Activated CD4-positive, alpha-beta T cell treated with anti-CD3 and anti-CD28 coated beads, Interleukin-2, amount 50 U/mL, for 1 hour (primary cell): ENCODE measurements around the gene LSM4.
A peak's percentile ranks its signal among the peaks of the same experiment; 100 is the strongest.

ENCODE experiments used
- DNase-seq: peaks from one replicate; pipeline ENCODE4 v3.0.0-alpha.2; 2020

The LSM4 gene

DNA sequence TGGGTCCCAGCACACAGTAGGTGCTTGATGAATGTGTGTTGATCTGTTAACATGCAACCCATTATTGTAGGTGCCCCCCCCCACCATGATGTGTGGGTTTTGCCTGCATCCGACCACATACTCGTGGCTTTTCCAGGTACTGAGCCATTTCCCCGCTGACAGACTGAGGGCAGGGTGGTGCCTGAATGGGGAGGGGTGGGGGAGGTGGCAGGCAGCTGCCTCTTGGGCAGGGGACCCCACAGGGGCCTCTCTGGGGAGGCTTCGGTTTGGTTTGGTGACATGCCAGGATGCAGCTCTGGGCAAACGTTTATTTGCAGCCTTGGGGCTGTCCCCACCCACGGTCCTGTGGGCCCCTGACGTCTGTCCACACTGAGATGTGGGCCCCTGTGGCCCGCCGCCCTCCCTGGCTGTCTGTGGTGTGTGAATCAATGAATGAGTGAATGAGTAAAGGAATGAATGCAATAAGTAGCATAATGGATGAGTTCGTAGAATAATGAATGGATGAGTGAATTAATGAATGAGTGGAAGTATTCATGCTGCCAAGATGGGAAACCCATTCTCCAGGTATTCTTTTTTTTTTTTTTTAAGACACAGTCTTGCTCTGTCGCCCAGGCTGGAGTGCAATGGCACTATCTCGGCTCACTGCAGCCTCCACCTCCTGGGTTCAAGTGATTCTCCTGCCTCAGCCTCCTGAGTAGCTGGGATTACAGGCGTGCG is 32.4 kb downstream of the LSM4 start:
- peak; percentile 76 for DNase-seq

DNA sequence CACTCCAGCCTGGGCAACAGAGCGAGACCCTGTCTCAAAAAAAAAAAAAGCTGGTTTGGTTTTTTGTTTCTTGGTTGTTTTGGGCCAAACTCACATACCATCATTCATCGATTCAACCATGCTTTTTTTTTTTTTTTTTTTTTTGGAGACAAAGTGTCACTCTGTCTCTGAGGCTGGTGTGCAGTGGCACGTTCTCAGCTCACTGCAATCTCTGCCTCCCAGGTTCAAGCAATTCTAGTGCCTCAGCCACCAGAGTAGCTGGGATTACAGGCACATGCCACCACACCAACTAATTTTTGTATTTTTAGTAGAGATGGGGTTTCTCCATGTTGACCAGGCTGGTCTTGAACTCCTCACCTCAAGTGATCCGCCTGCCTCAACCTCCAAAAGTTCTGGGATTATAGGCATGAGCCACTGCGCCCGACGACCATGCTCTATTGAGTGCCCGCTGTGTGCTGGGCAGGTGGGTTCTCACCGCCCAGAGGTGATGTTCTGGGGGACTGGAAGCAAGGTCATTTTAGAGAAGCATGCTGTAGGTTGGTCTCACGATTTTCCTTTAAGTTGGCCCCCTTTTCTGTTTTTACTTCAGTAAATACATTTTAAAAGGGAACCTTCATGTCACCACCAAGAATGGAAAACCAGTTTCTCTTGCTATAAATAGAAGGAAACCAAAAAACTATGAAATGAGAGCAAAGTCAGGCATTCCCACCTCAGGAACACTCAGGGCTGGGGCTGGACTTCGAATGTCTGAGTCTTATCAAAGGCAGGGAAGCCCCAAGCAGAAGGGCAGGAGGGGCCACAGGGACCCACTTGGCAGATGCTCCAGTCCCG is 33.2 kb downstream of the LSM4 start:
- no peak for DNase-seq

DNA sequence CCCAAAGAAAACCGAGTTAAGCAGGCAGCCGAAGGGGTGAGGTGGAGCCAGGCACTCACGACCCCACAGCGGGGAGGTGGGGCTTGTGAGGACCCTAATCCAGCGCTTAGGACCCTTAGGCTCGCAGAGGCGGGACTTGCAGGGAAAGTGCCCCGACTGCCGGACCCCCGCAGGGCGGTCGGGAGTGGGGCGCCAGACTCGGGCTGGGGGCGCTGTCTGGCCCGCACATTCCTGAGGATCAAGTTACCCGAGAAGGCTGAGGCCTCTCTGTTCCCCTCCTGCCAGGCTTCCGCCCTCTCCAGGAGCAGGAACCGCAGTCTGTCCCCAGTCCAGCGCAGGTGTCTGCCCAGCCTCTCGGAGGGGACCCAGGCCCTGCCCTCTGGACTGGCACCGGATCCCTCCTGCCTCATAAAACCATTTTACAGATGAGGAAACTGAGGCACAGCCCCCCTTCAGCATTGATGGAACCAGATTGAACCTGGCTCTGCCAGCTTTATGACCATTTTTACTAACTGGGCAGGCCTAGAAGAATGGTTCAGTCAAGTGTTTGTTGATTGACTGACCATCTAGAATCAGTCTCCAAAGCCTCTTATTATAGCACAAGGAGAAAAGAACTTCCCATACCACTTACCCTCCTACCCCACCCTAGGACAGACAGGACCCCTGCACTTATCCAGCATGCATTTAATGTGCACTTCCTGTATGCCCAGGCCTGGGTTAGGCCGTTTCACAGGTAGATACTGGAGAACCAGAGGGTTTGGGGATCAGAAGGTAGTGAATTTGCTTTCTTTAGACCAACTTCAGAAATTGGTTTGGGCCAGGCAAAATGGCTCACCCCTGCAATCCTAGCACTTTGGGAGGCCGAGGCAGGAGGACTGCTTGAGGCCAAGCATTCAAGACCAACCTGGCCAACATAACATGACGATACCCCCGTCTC is 34.8 kb downstream of the LSM4 start:
- no peak for DNase-seq

DNA sequence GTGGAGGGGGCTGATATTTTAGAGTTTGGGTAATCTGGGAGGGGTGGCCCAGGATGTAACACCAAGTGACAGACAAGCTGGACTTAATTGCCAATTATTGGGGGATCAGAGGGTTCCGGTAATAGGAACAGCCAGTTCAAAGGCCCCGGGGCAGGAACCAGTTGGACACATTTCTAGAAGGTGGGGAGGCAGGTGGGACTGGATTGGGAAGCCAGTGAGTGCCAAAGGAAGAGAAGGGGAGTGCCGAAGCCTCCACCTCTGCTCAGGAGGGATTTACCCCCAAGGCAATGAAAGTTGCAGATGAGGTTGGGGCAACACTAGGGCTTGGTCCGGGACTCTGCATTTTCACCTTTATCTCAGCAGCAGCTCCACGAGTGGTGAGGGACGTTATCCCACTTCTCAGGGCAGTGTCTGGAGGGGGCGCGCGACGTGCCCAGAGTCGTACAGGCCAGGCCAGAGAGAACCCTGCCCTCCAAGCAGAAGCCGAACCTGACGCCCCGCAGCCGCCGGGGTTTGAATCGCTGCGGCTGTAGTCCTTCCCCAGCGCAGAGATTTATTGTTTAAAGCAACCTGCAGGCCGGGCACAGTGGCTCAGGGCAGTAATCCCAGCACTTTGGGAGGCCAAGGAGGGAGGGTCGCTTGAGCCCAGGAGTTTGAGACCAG is 35.8 kb downstream of the LSM4 start:
- DNase-seq, result no peak

DNA sequence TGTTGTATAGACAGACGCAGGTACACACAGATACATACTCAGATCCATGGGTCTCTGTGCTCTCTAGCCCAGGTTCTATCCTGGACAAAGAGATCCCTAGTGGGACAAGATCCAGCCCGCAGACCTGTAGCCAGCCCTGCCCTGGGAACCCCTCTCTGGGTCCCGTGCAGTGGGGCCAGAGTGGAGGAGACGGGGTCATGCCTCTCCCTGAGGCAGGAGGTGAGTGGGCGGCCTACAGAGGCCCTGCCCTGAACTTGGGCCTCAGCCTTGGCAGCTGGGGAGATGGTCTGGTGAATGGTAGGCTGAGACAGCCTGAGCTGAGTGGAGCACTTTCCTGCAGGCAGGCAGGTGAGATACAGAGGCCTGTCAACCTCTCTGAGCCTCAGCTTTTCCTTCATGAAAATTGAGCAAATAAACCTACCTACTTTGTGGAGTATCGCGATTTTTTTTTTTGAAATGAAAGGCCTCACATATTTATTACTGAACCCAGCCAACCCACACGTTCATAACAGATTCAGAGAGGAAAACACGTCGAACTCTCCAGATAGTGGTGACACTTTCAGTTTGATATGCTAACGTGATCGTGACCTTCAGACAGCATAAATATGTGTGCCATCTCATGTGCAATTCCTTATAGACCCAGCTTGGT is 38.0 kb downstream of the LSM4 start:
- no peak for DNase-seq

DNA sequence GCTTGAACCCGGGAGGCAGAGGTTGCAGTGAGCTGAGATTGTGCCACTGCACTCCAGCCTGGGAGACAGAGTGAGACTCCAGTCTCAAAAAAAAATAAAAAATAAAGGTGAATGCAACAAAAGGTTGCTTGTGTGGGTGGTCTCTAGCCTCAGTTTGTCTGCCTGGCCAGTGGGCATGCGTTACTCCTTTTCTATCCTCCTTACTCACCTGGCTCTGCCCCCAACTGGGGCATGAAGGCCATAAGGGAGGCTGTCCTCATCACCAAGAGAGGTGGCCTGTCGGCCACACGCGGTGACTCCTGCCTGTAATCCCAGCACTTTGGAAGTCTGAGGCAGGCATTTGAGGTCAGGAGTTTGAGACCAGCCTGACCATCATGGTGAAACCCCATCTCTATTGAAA is 39.5 kb downstream of the LSM4 start:
- no peak for DNase-seq

DNA sequence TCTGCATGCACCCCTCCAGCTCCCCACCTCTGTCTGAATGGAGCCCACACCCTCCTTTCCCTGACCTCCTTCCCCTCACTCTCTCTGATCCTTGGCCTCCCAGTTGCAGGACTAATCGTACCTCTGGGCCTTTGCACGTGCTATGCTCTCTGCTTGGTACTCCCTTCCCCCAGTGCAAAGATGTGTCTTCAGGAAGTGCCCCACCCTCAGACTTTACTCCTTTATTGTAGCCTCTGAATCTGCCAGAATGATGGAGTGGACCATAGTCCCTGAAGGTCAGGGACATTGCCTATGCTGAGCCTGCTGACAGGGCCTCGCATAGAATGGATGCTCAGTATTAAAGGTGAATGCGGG is 40.1 kb downstream of the LSM4 start:
- DNase-seq, result no peak

DNA sequence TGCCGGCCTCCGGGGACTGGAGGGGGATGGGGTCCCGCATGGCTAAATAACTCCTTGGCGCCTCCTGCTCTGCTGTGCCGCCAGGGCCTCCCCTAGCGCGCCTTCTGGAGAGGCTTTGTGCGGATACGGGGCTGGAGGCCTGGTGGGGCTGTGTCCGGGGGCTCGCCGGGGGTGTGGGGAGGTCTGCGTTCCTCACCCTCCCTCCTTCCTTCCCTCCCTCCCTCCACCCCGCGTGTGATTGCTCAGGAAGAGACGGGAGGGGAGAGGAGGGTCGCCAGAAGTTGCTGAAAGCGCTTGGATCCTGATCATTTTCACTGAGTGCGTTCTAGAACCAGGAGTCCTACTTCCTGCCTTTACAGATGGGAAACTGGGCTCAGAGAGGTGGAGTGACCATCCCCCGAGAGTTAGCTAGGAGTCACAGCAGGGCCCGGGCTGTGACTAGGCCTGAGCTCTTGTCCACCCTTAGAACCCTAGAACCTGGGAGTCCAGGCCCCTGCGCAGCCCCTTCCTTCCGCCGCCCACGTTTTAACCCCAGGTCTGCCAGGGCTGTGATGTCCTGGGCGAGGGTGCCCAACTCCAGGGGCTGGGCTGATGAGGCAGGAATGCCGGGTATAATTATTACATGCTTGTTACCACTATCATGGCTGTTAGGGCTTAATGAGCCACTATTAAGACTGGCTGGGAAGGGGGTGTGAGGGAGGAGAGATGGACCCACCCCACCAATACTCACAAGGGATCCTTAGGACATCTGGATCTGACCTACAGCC is 40.7 kb downstream of the LSM4 start:
- DNase-seq, result no peak

DNA sequence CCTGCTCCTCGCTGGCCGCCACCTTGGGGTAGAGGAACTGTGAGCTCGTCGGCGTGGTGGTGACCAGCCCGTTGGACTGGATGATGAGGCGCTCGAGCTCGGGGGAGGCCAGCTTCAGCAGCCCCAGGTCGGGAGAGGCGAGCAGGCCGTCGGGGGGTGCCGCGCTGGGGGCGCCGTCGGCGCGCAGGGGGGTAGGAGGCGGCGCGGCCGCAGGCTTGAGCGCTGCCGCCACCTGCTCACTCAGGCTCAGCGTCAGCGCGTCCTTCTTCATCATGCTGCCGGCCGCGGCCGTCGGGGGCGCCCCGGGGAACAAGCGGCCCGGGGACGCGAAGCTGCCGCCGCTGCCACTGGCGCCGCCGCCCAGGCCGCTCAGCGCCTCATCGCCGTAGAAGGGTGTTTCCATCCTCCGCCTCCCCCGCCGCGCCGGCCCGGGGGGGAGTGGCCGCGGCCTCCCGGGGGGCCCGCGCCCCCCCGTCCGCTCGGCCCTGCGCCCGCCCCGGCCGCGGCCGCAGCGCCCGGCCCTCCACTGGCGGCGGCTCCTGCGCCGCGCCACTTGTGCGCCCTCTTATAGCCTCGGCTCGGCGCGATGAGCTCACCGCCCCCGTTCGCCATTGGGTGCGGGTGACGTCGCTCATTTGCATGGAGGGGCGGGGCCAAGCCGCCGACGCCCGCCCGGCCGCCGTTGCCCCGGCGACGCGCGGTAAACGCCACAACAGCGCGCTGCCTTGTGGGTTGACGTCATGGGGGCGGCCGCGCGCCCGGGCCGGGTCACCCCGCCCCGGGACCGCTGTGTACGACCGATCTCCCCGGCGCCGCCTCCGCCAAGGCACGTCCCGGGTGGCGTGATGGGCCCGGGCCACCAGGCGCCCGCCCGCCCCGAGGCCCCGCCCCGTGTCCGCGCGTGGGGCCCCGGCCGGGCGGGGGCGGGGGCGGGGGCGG is 41.5 kb downstream of the LSM4 start, which contains the start of gene JUND:
TSS of gene JUND (minus strand) at position 541 of the 939 bp plus-strand sequence. CDS start at position 403, 138 bp downstream.
- DNase-seq, result peak; percentile 97

DNA sequence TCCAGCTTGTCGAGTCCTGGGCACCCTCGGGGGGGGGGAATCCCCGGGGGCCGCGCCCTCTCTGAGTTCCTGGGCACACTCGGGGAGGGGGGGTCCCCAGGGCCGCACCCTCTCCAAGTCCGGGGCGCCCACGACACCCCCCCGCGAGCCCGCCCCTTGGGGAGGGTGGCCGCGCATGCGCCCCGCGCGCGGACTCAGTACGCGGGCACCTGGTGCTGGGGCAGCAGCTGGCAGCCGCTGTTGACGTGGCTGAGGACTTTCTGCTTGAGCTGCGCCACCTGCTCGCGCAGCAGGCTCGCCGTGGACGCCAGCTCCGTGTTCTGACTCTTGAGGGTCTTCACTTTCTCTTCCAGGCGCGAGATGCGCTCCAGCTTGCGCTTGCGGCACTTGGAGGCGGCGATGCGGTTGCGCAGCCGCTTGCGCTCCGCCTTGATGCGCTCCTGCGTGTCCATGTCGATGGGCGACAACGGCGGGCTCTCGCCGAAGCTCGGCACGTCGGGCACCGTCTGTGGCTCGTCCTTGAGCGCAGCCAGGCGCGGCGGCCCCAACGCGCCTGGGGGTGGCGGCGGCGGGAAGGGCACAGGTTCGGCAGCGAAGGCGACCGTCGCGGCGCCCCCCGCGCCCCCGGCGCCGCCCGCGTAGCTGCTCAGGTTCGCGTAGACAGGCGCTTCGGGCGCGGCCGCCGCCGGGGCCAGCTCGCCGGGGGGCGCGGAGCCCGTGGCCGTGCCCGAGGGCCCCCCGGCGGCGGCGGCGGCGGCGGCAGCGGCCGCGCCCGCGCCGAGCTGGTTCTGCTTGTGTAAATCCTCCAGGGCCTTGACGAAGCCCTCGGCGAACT is 42.4 kb downstream of the LSM4 start:
- peak; percentile 66 for DNase-seq

DNA sequence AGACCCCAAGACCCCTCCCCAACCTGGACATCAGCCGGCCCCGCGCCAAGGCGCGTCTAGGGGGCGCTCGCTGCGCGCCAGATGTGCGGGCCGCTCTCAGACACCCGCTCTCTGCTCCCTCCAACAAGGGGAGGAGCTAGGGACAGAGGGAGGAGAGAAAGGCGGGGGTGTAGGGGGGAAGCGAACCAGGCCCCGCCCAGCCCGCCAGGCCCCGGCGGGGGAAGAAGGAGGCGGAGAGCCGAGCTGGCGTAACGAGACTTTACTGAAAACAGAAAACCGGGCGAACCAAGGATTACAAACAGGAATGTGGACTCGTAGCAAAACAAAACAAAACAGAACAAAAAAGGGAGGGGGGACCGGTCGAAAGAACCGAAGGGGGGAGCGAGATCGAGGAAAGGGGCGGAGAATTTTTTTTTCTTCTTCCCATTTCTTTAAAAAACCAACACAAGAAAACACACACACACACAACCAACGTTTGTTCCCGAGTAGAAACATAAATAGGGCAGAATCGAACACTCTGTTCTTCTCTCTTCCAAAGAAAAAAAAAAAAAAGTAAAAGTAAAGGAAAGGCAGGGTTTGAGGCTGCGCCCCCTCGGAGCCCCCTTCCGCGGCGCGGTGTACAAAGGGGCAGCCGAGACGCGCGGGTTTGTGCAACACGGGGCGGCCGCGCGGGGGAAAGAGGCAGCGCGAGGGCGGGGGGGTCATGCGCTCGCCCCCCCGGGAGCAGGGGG is 43.2 kb downstream of the LSM4 start:
- DNase-seq, result peak; percentile 86

DNA sequence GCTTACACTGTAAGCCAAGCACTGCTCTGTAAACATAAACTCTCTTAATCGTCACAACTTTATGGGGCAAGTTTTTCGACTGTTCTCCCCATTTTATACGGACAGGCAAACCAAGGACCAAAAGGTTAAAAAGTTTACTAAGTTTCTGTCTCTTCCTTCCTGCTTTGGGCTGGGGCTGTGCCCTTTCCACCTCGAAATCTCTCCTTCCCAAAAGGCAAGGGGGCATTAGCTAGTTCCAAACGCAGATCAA is 43.7 kb downstream of the LSM4 start:
- no peak for DNase-seq

DNA sequence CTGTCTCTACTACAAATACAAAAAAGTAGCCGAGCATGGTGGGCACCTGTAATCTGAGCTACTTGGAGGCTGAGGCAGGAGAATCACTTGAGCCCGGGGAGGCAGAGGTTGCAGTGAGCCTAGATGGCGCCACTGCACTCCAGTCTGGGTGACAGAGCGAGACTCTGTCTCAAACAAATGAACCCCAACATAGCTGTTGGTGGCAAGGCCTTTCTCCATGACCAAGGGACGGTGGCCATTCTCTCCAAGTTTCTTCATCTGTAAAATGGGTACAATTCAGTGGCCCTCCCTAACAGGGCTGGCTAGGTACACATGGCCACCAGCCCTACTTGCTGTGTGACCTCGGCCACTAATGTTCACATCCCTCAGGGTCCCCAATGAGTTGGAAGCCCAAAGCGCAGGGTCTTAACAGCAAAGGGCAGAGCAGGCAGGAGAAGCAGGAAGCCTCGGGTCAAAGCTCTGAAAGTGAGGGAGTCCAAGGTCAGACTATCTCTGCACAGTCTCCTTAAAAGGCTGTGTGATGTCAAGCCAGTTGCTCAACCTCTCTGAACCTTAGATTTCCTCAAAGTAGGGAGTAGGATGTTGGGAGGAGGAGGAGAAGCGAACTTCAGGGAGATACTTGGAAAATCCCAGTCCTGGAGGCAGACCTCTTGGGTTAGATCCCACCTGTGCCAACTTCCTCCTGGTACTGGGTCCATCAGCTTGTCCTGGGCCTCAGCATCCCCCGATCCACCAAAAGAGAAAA is 44.2 kb downstream of the LSM4 start:
- DNase-seq, result peak; percentile 65

DNA sequence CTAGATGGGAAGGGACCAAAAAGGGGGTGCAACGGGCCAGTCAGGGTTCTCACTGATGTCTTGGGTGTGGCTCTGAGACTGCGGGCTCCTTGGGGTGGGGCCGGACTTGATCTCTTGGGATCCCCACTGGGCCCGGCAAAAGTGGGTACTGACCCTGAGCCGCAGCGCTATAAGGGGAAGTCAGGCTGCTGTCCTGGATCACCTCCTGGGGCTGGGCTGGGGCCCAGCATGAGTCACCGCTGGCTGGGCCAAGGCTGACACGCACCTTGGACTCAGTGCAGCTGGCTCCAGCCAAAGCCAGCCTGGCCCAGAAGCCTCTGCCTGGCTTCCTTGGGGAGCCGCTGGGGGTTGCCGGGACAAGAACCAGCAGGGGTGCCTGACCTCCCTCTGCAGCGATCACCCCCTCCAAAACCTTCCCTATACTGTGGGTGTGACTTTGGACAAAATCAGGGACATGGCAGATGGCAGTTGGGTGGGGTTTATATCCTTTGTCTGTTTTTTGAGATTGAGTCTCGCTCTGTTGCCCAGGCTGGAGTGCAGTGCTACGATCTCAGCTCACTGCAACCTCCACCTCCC is 48.0 kb downstream of the LSM4 start:
- DNase-seq, result no peak

DNA sequence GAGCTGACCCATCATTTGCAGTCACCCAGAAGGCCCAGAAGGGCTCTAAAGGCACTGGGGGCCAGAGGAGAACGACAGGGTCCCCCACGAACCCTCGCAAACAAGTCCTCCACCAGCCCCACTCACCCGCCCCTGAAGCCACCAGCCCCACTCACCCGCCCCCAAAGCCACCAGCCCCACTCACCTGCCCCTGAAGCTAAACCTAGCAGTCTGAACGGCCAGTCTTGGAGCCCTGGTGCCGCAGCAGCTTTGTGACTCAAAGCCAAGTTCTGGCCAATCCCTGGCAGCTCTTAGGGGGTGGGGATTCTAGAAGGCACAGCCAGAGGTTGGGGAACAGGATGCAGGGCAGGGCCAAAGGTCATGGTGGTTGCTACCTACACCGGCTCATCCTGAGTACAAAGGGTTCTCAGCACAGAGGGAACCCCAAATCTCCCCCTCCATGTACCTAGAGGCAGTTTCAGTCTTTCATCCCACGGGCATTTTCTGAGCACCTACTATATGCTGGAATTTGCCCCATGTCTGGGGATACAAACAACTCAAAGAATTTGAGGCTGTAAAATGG is 48.6 kb downstream of the LSM4 start, which contains the start of gene IQCN:
TSS of gene IQCN (minus strand) at position 234 of the 562 bp plus-strand sequence. CDS start 4,974 bp downstream, outside the sequence.
- DNase-seq, result no peak

DNA sequence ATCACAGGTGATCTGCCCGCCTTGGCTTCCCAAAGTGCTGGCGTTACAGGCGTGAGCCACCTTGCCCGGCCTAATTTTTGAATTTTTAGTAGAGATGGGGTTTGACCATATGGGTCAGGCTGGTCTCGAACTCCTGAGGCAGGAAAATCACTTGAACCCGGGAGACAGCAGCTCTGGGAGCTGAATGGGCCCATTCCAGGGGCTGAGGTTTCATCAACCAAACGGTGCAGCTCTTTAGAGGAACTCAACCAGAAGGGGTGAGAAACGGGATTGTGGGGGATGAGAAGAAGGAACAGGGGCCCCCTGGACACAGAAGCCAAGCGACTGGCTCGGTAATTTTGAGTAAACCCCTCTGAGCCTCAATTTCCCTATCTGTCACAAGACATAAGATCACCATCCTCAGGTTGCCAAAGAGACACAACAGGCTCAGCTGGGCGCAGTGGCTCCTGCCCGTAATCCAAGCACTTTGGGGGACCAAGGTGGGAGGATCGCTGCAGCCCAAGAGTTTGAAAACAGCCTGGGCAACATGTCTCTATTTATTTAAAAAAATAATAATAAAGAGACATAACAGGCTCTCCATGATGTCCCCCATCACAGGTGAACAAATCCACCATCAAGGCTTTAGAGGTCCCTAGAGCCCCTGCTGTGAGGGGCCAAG is 49.2 kb downstream of the LSM4 start:
- no peak for DNase-seq

DNA sequence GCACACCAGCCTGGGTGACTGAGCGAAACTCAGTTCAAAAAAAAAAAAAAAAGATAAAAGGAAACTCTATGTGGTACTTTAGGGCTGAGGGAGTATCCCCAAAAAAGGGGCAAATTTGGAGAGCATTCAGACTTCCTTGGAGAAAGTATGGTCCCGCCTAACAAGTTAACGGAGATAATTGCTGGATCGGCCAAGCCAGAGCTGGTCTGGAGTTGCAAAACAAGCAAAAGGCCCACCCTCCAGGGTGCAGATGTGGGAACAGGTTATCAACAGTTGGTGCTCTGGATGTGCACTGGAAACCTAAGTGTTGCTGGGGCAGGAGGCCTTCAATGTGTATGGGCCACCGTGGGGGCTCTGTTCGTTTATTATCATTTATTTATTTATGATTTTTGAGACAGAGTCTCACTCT is 51.4 kb downstream of the LSM4 start:
- no peak for DNase-seq
